B cell (primary cell): Measurements from ENCODE around the gene GLIPR1. TPM values are rescaled to one million over a fixed set of nuclear protein-coding genes. Genes with fewer than 3 reads are reported as not detected.

Experiments
- ATAC-seq: fragments of 200-7000 bp; cut with Tn5 transposase; one replicate; pipeline ENCODE4 v1.10.0; 2021; ENCODE audit warnings: low read depth, mild to moderate bottlenecking, moderate number of reproducible peaks, moderate library complexity
- CTCF ChIA-PET: fragments of 350-600 bp; sonication (Branson Sonifier 250); formaldehyde crosslinking; loops from one replicate; lab custom pipeline; 2021; ENCODE audit warnings: antibody characterized with exemption, inconsistent platforms; lab: Charles Lee
- POLR2A ChIA-PET: fragments of 350-600 bp; sonication (Branson Sonifier 250); formaldehyde crosslinking; loops from one replicate; lab custom pipeline; 2021; ENCODE audit warnings: antibody characterized with exemption; lab: Charles Lee
- DNase-seq: peaks from one replicate; pipeline ENCODE4 v3.0.0; 2013
- H2AFZ ChIP-seq: 2 replicates; pipeline ENCODE4 v1.6.1; 2012; ENCODE audit warnings: mild to moderate bottlenecking, low read depth, low read length; ENCODE audit not compliant: insufficient read depth, poor library complexity, severe bottlenecking
- H3K27ac ChIP-seq, 2 donors: 1 replicate in 1 of 2; 2 replicates in 1 of 2; pipeline ENCODE4 v1.5.1; 2012 to 2013; ENCODE audit warnings: low read length in 2 of 2, mild to moderate bottlenecking in 2 of 2, moderate library complexity in 1 of 2
- H3K27me3 ChIP-seq, 4 experiments: fragments of 200-600 bp in 1 of 4; sonication (generic) in 1 of 4; replicated peaks in 1 of 4; 1 replicate in 2 of 4; 2 replicates in 2 of 4; pipeline versions ENCODE4 v1.6.1 to v1.7.0; 2013 to 2016; ENCODE audit warnings: low read length in 3 of 4, mild to moderate bottlenecking in 2 of 4, mixed read lengths in 1 of 4, moderate library complexity in 1 of 4; ENCODE audit not compliant: insufficient read depth in 4 of 4, control insufficient read depth in 3 of 4; ENCODE audit errors: control extremely low read depth in 1 of 4
- H3K36me3 ChIP-seq, 2 experiments: replicated peaks in 1 of 2; 1 replicate in 1 of 2; 2 replicates in 1 of 2; pipeline versions ENCODE4 v1.6.1 to v1.7.1; 2013; ENCODE audit warnings: low read length in 1 of 2; ENCODE audit not compliant: insufficient read depth in 2 of 2, control insufficient read depth in 1 of 2; ENCODE audit errors: control extremely low read depth in 1 of 2, extremely low read depth in 1 of 2
- H3K4me1 ChIP-seq, 2 donors: fragments of 200-600 bp in 1 of 2; sonication (generic) in 1 of 2; 1 replicate in 1 of 2; 2 replicates in 1 of 2; pipeline versions ENCODE4 v1.5.1 to v1.6.1; 2013 to 2017; ENCODE audit warnings: low read length in 2 of 2; ENCODE audit not compliant: control insufficient read depth in 2 of 2, insufficient read depth in 2 of 2
- H3K4me2 ChIP-seq: replicated peaks from 2 replicates; pipeline ENCODE3; 2012; ENCODE audit warnings: mild to moderate bottlenecking, low read depth, low read length; ENCODE audit not compliant: poor library complexity, severe bottlenecking
- H3K4me3 ChIP-seq, 5 experiments: fragments of 200-600 bp in 1 of 5; sonication (generic) in 1 of 5; 1 replicate in 3 of 5; 2 replicates in 2 of 5; pipeline versions ENCODE4 v1.5.1 to v1.7.0; 2011 to 2016; ENCODE audit warnings: low read length in 4 of 5, mild to moderate bottlenecking in 4 of 5, low read depth in 2 of 5, control low read depth in 1 of 5, moderate library complexity in 1 of 5; ENCODE audit not compliant: insufficient read depth in 1 of 5; ENCODE audit errors: control extremely low read depth in 1 of 5, extremely low read depth in 1 of 5
- H3K79me2 ChIP-seq: fragments of 200-600 bp; sonication (generic); one replicate; pipeline ENCODE4 v1.6.0; 2016; ENCODE audit warnings: low read length; ENCODE audit not compliant: control insufficient read depth, insufficient read depth
- H3K9ac ChIP-seq: fragments of 200-600 bp; sonication (generic); 2 replicates; pipeline ENCODE4 v1.6.1; 2017; ENCODE audit warnings: mild to moderate bottlenecking, low read length, moderate library complexity
- H3K9me3 ChIP-seq, 3 donors: one replicate each; pipeline versions ENCODE4 v1.6.1 to v1.7.1; 2013; ENCODE audit warnings: low read length in 2 of 3; ENCODE audit not compliant: control insufficient read depth in 2 of 3, insufficient read depth in 1 of 3; ENCODE audit errors: control extremely low read depth in 1 of 3
- H4K20me1 ChIP-seq: 2 replicates; pipeline ENCODE4 v1.6.0; 2012; ENCODE audit warnings: mild to moderate bottlenecking, low read length; ENCODE audit not compliant: insufficient read depth, control insufficient read depth, poor library complexity, severe bottlenecking
- H3K27ac Mint-ChIP-seq: one replicate; pipeline ENCODE4 v1.8.0; 2021; ENCODE audit warnings: mixed read lengths
- H3K27me3 Mint-ChIP-seq: one replicate; pipeline ENCODE4 v1.8.0; 2021; ENCODE audit warnings: mixed read lengths
- H3K4me1 Mint-ChIP-seq: one replicate; pipeline ENCODE4 v1.8.0; 2021; ENCODE audit warnings: mixed read lengths
- H3K4me3 Mint-ChIP-seq: one replicate; pipeline ENCODE4 v1.8.0; 2021; ENCODE audit warnings: mixed read lengths
- H3K9me3 Mint-ChIP-seq: one replicate; pipeline ENCODE4 v1.8.0; 2022; ENCODE audit warnings: mixed read lengths; ENCODE audit not compliant: insufficient read depth
- CTCF ChIP-seq: fragments of 200-600 bp; IDR thresholded peaks from one replicate; pipeline ENCODE4 v1.8.0; 2022; ENCODE audit warnings: antibody characterized with exemption, mild to moderate bottlenecking
- EZH2 ChIP-seq: IDR thresholded peaks from 2 replicates; pipeline ENCODE4 v1.6.1; 2012; ENCODE audit warnings: borderline replicate concordance, low read depth, mild to moderate bottlenecking, moderate library complexity, low read length; ENCODE audit not compliant: insufficient read depth, poor library complexity, severe bottlenecking
- WGBS: methylation state at CpG from one replicate; pipeline ENCODE4 v1.1.5; 2013; ENCODE audit warnings: missing lambda C conversion rate; ENCODE audit not compliant: insufficient coverage; 5-methylcytosine and 5-hydroxymethylcytosine counted together
- intact Hi-C: fragments of 100-400 bp; cut with micrococcal nuclease; formaldehyde crosslinking; loops from one replicate; pipeline ENCODE4 v1.10.0; 2022
- polyA plus RNA-seq: library from polyadenylated mRNA; depleted of rRNA; stranded (reverse); fragments of >200 nt; gene quantifications from 2 replicates; pipeline ENCODE4 v1.2.3, GENCODE V29; 2012
- total RNA-seq, 2 donors: library from RNA; stranded (reverse); fragments of 120-200 nt in 1 of 2; gene quantifications; 1 replicate in 1 of 2; 2 replicates in 1 of 2; pipeline versions ENCODE4 v1.2.3 to v1.2.4, GENCODE V29; 2013 to 2022

The GLIPR1 gene
- total and polyA plus RNA-seq, 2 donors (not counting 1 experiment from before 2014, with no cell fraction given), result 52.3 to 117 TPM

GRCh38 chr12:75474116-75474515 is 6.4 kb upstream of the GLIPR1 start:
- no peak for ATAC-seq
- no peaks in the 10 kb centered on the region for H3K27me3 Mint-ChIP-seq
- no peak for TF ChIP-seq EZH2
- no peak for TF ChIP-seq CTCF
- no peak overlapping the region for H3K9ac ChIP-seq
- WGBS, result 100% methylated on average over 1 of the region's 2 CpGs
- no peak for DNase-seq
- H3K4me3 Mint-ChIP-seq, result no peak overlapping the region
- H3K4me1 ChIP-seq, result peaks cover 35 to 39% of the 10 kb centered on the region in 2 donors
- POLR2A ChIA-PET, result interaction anchor here (0.9 kb wide), 1 partner anchor 37 kb away, joined by 3 read pairs; no protein-coding TSS in a partner anchor
- no peak overlapping the region for H3K27ac Mint-ChIP-seq
- no peaks in the 10 kb centered on the region for H4K20me1 ChIP-seq
- intact Hi-C loops, result no loop called here
- H3K79me2 ChIP-seq, result no peaks in the 10 kb centered on the region
- H2AFZ ChIP-seq, result no peak overlapping the region
- H3K4me2 ChIP-seq, result no peak overlapping the region
- H3K4me3 ChIP-seq, result no peak overlapping the region
- H3K4me1 Mint-ChIP-seq, result peaks cover 58% of the 10 kb centered on the region
- CTCF ChIA-PET, result interaction anchor here (1.4 to 3.8 kb wide), 4 partner anchors 10 to 563 kb away, joined by 3 to 34 read pairs (median 4); no protein-coding TSS in a partner anchor
- no peaks in the 10 kb centered on the region for H3K9me3 ChIP-seq
- H3K27me3 ChIP-seq, result no peaks in the 10 kb centered on the region
- no peak overlapping the region for H3K27ac ChIP-seq
- H3K36me3 ChIP-seq, result no peaks in the 10 kb centered on the region
- no peaks in the 10 kb centered on the region for H3K9me3 Mint-ChIP-seq

DNA sequence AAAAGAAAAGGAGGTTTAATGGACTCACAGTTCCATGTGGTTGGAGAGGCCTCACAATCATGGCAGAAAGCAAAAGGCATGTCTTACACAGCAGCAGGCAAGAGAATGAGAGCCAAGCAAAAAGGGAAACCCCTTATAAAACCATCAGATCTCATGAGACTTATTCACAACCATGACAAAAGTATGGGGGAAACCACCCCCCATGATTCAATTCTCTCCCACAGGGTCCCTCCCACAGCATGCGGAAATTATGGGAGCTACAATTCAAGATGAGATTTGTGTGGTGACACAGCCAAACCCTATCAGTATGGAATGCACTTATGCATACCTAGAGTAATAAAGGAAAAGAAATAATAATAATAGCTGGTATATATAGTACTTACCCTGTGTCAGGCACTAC is 4.5 kb upstream of the GLIPR1 start:
- ChIA-PET CTCF (interaction anchor here (3.8 to 10.9 kb wide), 2 partner anchors 8 to 86 kb away, joined by 34 to 92 read pairs; partner anchors contain the start of gene GLIPR1L2), POLR2A (interaction anchor here (0.6 to 1.2 kb wide), 2 partner anchors 86 to 921 kb away, joined by 3 to 4 read pairs; no protein-coding TSS in a partner anchor)
- WGBS, result no CpG with 5 or more reads among the region's 1 CpG
- no peaks in the 10 kb centered on the region for H3K27me3 Mint-ChIP-seq
- Histone ChIP-seq H3K79me2 (peaks cover 2% of the 10 kb centered on the region), H3K9me3 (no peaks in the 10 kb centered on the region), H3K27me3 (no peaks in the 10 kb centered on the region), H3K4me2 (no peak overlapping the region), H4K20me1 (no peaks in the 10 kb centered on the region), H3K27ac (no peak overlapping the region), H3K4me3 (no peak overlapping the region), H3K4me1 (peaks cover 45 to 47% of the 10 kb centered on the region in 2 donors), H3K36me3 (no peaks in the 10 kb centered on the region), H3K9ac (no peak overlapping the region), H2AFZ (no peak overlapping the region)
- TF ChIP-seq EZH2 (no peak), CTCF (no peak)
- H3K27ac Mint-ChIP-seq, result no peak overlapping the region
- no peaks in the 10 kb centered on the region for H3K9me3 Mint-ChIP-seq
- no peak for DNase-seq
- H3K4me3 Mint-ChIP-seq, result no peak overlapping the region
- intact Hi-C loops, result no loop called here
- no peak for ATAC-seq
- H3K4me1 Mint-ChIP-seq, result peaks cover 64% of the 10 kb centered on the region
